Fibroblast of lung (primary cell): ENCODE data around the gene SPSB1. TPM values are rescaled to one million over a fixed set of nuclear protein-coding genes. Genes with fewer than 3 reads are reported as not detected.

ENCODE experiments used
- DNase-seq, 2 donors: peaks; one replicate each; pipeline versions ENCODE4 v3.0.0 to v3.0.0-alpha.2; 2010; ENCODE audit warnings: low read depth in 2 of 2
- H2AFZ ChIP-seq: 2 replicates; pipeline ENCODE4 v1.5.1; 2012; ENCODE audit warnings: low read length, control low read depth, inconsistent platforms
- H3K27ac ChIP-seq: 2 replicates; pipeline ENCODE4 v1.5.1; 2011; ENCODE audit warnings: low read length, control low read depth; ENCODE audit not compliant: insufficient read depth
- H3K27me3 ChIP-seq: 2 replicates; pipeline ENCODE4 v1.5.1; 2011; ENCODE audit warnings: mild to moderate bottlenecking, low read length; ENCODE audit not compliant: control insufficient read depth, insufficient read depth
- H3K36me3 ChIP-seq: 2 replicates; pipeline ENCODE4 v1.5.1; 2011; ENCODE audit warnings: low read length; ENCODE audit not compliant: control insufficient read depth, insufficient read depth
- H3K4me1 ChIP-seq: 2 replicates; pipeline ENCODE4 v1.5.1; 2011; ENCODE audit warnings: low read length; ENCODE audit not compliant: control insufficient read depth, insufficient read depth; ENCODE audit errors: extremely low read depth
- H3K4me2 ChIP-seq: 2 replicates; pipeline ENCODE4 v1.5.1; 2011; ENCODE audit warnings: low read length, control low read depth; ENCODE audit not compliant: insufficient read depth; ENCODE audit errors: extremely low read depth
- H3K4me3 ChIP-seq, 4 experiments: fragments of 200-600 bp in 1 of 4; sonication (generic) in 1 of 4; replicated peaks in 1 of 4; 2 replicates each; pipeline ENCODE4 v1.5.1; 2011 to 2016; ENCODE audit warnings: low read length in 4 of 4, low read depth in 3 of 4, mild to moderate bottlenecking in 3 of 4, control low read depth in 2 of 4, inconsistent platforms in 1 of 4, mixed read lengths in 1 of 4; ENCODE audit not compliant: insufficient read depth in 1 of 4; ENCODE audit errors: control extremely low read depth in 1 of 4
- H3K79me2 ChIP-seq: 2 replicates; pipeline ENCODE4 v1.5.1; 2012; ENCODE audit warnings: mild to moderate bottlenecking, low read length, inconsistent platforms; ENCODE audit not compliant: control insufficient read depth, insufficient read depth
- H3K9ac ChIP-seq: 2 replicates; pipeline ENCODE4 v1.5.1; 2011; ENCODE audit warnings: mild to moderate bottlenecking, low read length, control low read depth; ENCODE audit not compliant: insufficient read depth
- H3K9me3 ChIP-seq: 2 replicates; pipeline ENCODE4 v1.5.1; 2012; ENCODE audit warnings: low read depth, low read length; ENCODE audit not compliant: control insufficient read depth, insufficient read depth
- H4K20me1 ChIP-seq: 2 replicates; pipeline ENCODE4 v1.5.1; 2011; ENCODE audit warnings: low read length; ENCODE audit not compliant: control insufficient read depth, insufficient read depth; ENCODE audit errors: extremely low read depth
- CTCF ChIP-seq, 2 donors: IDR thresholded peaks in 1 of 2; conservative IDR thresholded peaks in 1 of 2; 1 replicate in 1 of 2; 2 replicates in 1 of 2; pipeline ENCODE4 v1.5.1; 2011 to 2012; ENCODE audit warnings: low read length in 2 of 2, control low read depth in 1 of 2, inconsistent platforms in 1 of 2, low read depth in 1 of 2, mild to moderate bottlenecking in 1 of 2
- EZH2 ChIP-seq: IDR thresholded peaks from 2 replicates; pipeline ENCODE4 v1.5.1; 2012; ENCODE audit warnings: low read length, control low read depth, mild to moderate bottlenecking; ENCODE audit errors: missing control alignments
- polyA plus RNA-seq, 2 donors: library from polyadenylated mRNA; depleted of rRNA in 1 of 2; stranded (reverse) in 1 of 2; unstranded in 1 of 2; fragments of >200 nt; gene quantifications; 2 replicates each; pipeline ENCODE4 v1.2.1, GENCODE V29; 2011 to 2012; ENCODE audit warnings: missing spikeins in 1 of 2
- total RNA-seq: library from RNA; depleted of rRNA; stranded (reverse); fragments of >200 nt; gene quantifications from 2 replicates; pipeline ENCODE4 v1.2.1, GENCODE V29; 2014

The SPSB1 gene
- total and polyA plus RNA-seq, 2 donors (not counting 1 experiment from before 2014, with no cell fraction given): 14.3 to 20.6 TPM

GRCh38 chr1:9366943-9367780 is 74.5 kb downstream of the SPSB1 start:
- no peak for DNase-seq
- H3K27ac ChIP-seq: no peak overlapping the region
- H3K9me3 ChIP-seq: no peaks in the 10 kb centered on the region
- H3K4me1 ChIP-seq: no peaks in the 10 kb centered on the region
- TF ChIP-seq EZH2 (no peak), CTCF (conservative IDR thresholded peaks at IDR 0.05 in 1 of 2, IDR thresholded peaks at IDR 0.05 in 1 of 2; ENCODE audit: low read depth in 1 of 2, low read length in 2 of 2) (no peak)
- H3K4me2 ChIP-seq: no peak overlapping the region
- no peaks in the 10 kb centered on the region for H3K27me3 ChIP-seq
- no peaks in the 10 kb centered on the region for H4K20me1 ChIP-seq
- H3K9ac ChIP-seq: no peak overlapping the region
- no peak overlapping the region for H2AFZ ChIP-seq
- peaks cover 9% of the 10 kb centered on the region for H3K79me2 ChIP-seq
- H3K4me3 ChIP-seq: no peak overlapping the region
- peaks cover 5% of the 10 kb centered on the region for H3K36me3 ChIP-seq

DNA sequence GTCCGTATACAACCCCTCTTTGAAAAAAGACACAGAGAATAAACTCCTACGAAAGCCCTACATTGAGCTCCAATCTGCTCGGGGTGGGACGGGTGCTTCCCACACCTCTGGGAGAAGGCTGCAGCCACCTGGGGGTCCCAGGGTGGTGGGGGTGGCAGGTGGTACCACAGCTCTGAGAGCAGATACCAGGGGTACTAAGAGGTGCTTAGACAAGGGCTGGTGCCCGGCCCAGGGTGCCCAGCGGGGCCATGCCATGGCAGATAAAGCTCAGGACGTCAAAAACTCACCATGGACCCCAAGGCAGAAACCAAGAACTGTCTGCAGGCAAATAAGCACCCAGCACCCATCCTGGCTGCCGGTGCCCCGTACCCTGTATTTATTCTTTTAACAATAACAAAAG is 75.1 kb downstream of the SPSB1 start:
- H3K27me3 ChIP-seq: no peaks in the 10 kb centered on the region
- H3K9me3 ChIP-seq: no peaks in the 10 kb centered on the region
- H4K20me1 ChIP-seq: no peaks in the 10 kb centered on the region
- peaks cover 6% of the 10 kb centered on the region for H3K79me2 ChIP-seq
- H3K9ac ChIP-seq: no peak overlapping the region
- H3K27ac ChIP-seq: no peak overlapping the region
- H3K4me3 ChIP-seq: no peak overlapping the region
- no peak overlapping the region for H3K4me2 ChIP-seq
- no peak overlapping the region for H2AFZ ChIP-seq
- DNase-seq: no peak
- no peak for TF ChIP-seq EZH2
- no peak for TF ChIP-seq CTCF (conservative IDR thresholded peaks at IDR 0.05 in 1 of 2, IDR thresholded peaks at IDR 0.05 in 1 of 2; ENCODE audit: low read depth in 1 of 2, low read length in 2 of 2)
- peaks cover 8% of the 10 kb centered on the region for H3K36me3 ChIP-seq
- no peaks in the 10 kb centered on the region for H3K4me1 ChIP-seq

- H3K4me2 ChIP-seq: no peak overlapping the region
- no peak overlapping the region for H3K27ac ChIP-seq
- no peak overlapping the region for H3K4me3 ChIP-seq
- H3K9ac ChIP-seq: no peak overlapping the region
- peaks cover 2% of the 10 kb centered on the region for H3K79me2 ChIP-seq
- H3K27me3 ChIP-seq: no peaks in the 10 kb centered on the region
- H3K36me3 ChIP-seq: peaks cover 8% of the 10 kb centered on the region
- H3K9me3 ChIP-seq: no peaks in the 10 kb centered on the region
- H2AFZ ChIP-seq: no peak overlapping the region
- no peaks in the 10 kb centered on the region for H4K20me1 ChIP-seq
- DNase-seq: no peak
- TF ChIP-seq CTCF (conservative IDR thresholded peaks at IDR 0.05 in 1 of 2, IDR thresholded peaks at IDR 0.05 in 1 of 2; ENCODE audit: low read depth in 1 of 2, low read length in 2 of 2): no peak
- no peak for TF ChIP-seq EZH2
- no peaks in the 10 kb centered on the region for H3K4me1 ChIP-seq
Observed at GRCh38 chr1:9368356-9368755, 75.7 kb downstream of the SPSB1 start.
